GM21619 (cell line): ENCODE measurements around the gene FAM83E.
"Not testable (repeated sequence)": the region's sequence is repeated elsewhere in the genome, so short reads cannot be mapped to it uniquely, and the experiment has no call there.

Experiments used
- ATAC-seq: cut with Tn5 transposase; IDR thresholded peaks from one replicate; pipeline ENCODE4 v1.9.1; 2021; ENCODE audit not compliant: unreplicated experiment

Gene FAM83E

DNA sequence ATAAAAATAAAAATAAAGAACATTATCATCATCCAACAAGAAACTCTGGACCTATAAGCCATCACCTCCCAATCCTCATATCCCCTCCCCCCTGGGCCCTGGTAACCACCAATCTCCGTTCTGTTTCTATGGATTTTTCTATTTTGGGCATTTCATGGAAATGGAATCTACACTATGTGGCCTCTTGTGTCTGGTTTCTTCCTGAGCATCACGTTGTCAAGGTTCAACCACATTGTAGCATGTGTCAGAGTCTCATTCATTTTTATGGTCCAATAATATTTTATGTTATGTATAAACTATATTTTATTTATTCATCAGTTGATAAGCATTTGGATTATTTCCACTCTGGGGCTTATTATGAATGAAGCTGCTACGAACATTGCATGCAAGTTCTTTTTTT lies 36.0 kb downstream of the FAM83E start:
- no peak for ATAC-seq

DNA sequence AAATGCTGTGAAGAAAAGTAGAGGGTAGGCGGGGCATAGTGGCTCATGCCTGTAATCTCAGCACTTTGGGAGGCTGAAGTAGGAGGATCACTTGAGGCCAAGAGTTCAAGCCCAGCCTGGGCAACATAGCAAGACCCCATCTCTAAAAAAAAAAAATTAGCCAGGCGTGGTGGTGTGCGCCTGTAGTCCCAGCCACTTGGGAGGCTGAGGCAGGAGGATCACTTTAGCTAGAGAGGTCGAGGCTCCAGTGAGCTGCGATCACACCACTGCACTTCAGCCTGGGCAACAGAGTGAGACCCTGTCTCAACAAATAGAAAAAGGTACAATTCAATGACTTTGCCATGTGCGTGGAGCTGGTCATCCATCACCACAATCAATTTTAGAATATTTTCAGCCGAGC lies 37.0 kb downstream of the FAM83E start:
- ATAC-seq = not testable (repeated sequence)

GRCh38 chr19:48575931-48576622 lies 38.8 kb downstream of the FAM83E start:
- ATAC-seq = no peak

DNA sequence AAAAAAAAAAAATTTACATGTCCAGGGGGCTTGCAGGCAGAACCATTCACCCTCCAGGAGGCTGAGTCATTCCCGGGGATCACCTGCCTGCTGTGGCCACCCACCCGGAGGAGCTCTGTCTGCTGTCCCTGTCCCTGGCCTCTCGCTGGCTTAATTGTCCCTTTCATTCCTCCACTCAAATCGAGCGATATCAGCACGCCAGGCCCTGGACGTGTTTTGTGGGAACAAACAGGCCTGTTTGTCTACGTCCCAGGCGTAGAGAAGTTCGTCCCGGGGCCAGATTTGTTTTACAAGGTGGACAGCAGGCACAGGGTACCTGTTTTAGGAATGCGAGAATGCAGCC lies 41.7 kb downstream of the FAM83E start:
- ATAC-seq = no peak

- ATAC-seq = no peak
Measured at GRCh38 chr19:48571378-48572162, 43.3 kb downstream of the FAM83E start.

GRCh38 chr19:48569814-48570213 lies 45.1 kb downstream of the FAM83E start:
- ATAC-seq = no peak

DNA sequence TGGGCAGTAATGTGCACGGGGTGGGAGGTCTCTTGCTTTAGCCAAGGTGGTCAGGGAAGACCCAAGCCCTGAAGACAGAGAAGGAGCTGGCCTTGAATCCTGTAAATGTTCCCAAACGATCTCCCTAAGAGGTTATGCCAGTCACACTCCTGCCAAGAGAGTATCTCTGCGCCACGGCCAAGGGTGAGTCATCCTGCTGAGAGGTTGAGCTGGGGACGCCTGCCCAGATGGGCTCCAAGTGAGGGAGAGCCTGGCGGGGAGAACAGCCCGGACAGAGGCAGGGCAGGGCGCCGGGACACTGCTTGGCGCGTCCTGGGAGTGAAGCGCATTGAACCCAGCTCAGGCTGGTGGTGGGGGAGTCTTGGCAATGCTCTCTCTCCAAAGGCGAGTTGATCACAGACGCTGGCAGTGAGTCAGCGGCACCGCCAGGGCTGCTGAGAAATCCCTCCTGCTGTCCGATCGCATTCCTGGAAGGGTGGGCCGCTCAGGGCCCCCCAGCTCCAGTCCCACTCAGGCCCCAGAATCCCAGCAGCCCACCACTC lies 46.5 kb downstream of the FAM83E start:
- no peak for ATAC-seq

- ATAC-seq = no peak
Measured at GRCh38 chr19:48565090-48565489, 49.8 kb downstream of the FAM83E start.
